Stomach (tissue), 4 donors: ENCODE data around the gene ST6GALNAC3.

Source experiments
- EP300 ChIP-seq: sonication (generic); formaldehyde crosslinking; IDR thresholded peaks from one replicate; pipeline ENCODE4 v1.6.1; 2017; ENCODE audit warnings: antibody characterized with exemption
- POLR2A ChIP-seq, 4 donors: fragments of 450-650 bp; IDR thresholded peaks; one replicate each; pipeline ENCODE4 v1.6.1; 2016; ENCODE audit warnings: antibody characterized with exemption in 4 of 4, control low read depth in 2 of 4, mild to moderate bottlenecking in 1 of 4, moderate library complexity in 1 of 4
- TF ChIP-seq, protein P1 (sequence below), 7 experiments: fragments of 450-650 bp in 4 of 7; fragments of 200-600 bp in 3 of 7; sonication (generic) in 3 of 7; IDR thresholded peaks; one replicate each; pipeline ENCODE4 v1.5.1; 2016 to 2019; ENCODE audit warnings: antibody characterized with exemption in 7 of 7, control low read depth in 2 of 7, mild to moderate bottlenecking in 1 of 7

GRCh38 chr1:76577525-76578185, 503.1 kb downstream of the ST6GALNAC3 start:
- TF ChIP-seq, protein P1, sequence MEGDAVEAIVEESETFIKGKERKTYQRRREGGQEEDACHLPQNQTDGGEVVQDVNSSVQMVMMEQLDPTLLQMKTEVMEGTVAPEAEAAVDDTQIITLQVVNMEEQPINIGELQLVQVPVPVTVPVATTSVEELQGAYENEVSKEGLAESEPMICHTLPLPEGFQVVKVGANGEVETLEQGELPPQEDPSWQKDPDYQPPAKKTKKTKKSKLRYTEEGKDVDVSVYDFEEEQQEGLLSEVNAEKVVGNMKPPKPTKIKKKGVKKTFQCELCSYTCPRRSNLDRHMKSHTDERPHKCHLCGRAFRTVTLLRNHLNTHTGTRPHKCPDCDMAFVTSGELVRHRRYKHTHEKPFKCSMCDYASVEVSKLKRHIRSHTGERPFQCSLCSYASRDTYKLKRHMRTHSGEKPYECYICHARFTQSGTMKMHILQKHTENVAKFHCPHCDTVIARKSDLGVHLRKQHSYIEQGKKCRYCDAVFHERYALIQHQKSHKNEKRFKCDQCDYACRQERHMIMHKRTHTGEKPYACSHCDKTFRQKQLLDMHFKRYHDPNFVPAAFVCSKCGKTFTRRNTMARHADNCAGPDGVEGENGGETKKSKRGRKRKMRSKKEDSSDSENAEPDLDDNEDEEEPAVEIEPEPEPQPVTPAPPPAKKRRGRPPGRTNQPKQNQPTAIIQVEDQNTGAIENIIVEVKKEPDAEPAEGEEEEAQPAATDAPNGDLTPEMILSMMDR (IDR thresholded peaks at IDR 0.05) = no peak
- TF ChIP-seq POLR2A (IDR thresholded peaks at IDR 0.05) = no peak
- no peak for TF ChIP-seq EP300
